Spleen (tissue), 11 donors: ENCODE measurements around the gene EHBP1. TPM values are rescaled to one million over a fixed set of nuclear protein-coding genes. Genes with fewer than 3 reads are reported as not detected.

ENCODE experiments used
- DNase-seq: peaks from one replicate; pipeline ENCODE4 v3.0.0-alpha.2; 2020
- H3K27ac ChIP-seq, 8 donors: fragments of 200-600 bp; sonication (generic) in 7 of 8; 1 replicate in 4 of 8; 2 replicates in 4 of 8; pipeline versions ENCODE4 v1.5.0 to v1.8.0; 2016 to 2021; ENCODE audit warnings: inconsistent platforms in 4 of 8, mild to moderate bottlenecking in 4 of 8, moderate library complexity in 1 of 8
- H3K27me3 ChIP-seq, 7 donors: fragments of 200-600 bp; sonication (generic) in 6 of 7; replicated peaks in 1 of 7; 1 replicate in 4 of 7; 2 replicates in 3 of 7; pipeline versions ENCODE4 v1.5.0 to v1.8.0; 2016 to 2021; ENCODE audit warnings: inconsistent platforms in 3 of 7, mild to moderate bottlenecking in 1 of 7
- H3K36me3 ChIP-seq, 6 donors: fragments of 200-600 bp; sonication (generic) in 5 of 6; 1 replicate in 4 of 6; 2 replicates in 2 of 6; pipeline versions ENCODE4 v1.5.0 to v1.8.0; 2016 to 2021; ENCODE audit warnings: inconsistent platforms in 2 of 6
- H3K4me1 ChIP-seq, 6 donors: fragments of 200-600 bp; sonication (generic) in 5 of 6; 1 replicate in 3 of 6; 2 replicates in 3 of 6; pipeline versions ENCODE4 v1.5.0 to v1.8.0; 2016 to 2021; ENCODE audit warnings: inconsistent platforms in 3 of 6
- H3K4me3 ChIP-seq, 8 donors: fragments of 200-600 bp; sonication (generic) in 7 of 8; 1 replicate in 4 of 8; 2 replicates in 4 of 8; pipeline versions ENCODE4 v1.5.0 to v1.8.0; 2016 to 2021; ENCODE audit warnings: inconsistent platforms in 4 of 8, mild to moderate bottlenecking in 4 of 8, moderate library complexity in 2 of 8
- H3K9me3 ChIP-seq, 8 donors: fragments of 200-600 bp; sonication (generic) in 7 of 8; 1 replicate in 4 of 8; 2 replicates in 4 of 8; pipeline versions ENCODE4 v1.5.0 to v1.8.0; 2016 to 2021; ENCODE audit warnings: inconsistent platforms in 4 of 8
- CTCF ChIP-seq, 11 experiments: fragments of 200-600 bp in 7 of 11; fragments of 450-650 bp in 4 of 11; sonication (generic) in 4 of 11; IDR thresholded peaks in 8 of 11; conservative IDR thresholded peaks in 3 of 11; 1 replicate in 7 of 11; 2 replicates in 4 of 11; pipeline versions ENCODE4 v1.4.0 to v1.8.0; 2016 to 2021; ENCODE audit warnings: antibody characterized with exemption in 11 of 11, inconsistent platforms in 4 of 11, mild to moderate bottlenecking in 1 of 11
- POLR2A ChIP-seq, 3 donors: fragments of 450-650 bp; IDR thresholded peaks; one replicate each; pipeline ENCODE4 v1.5.1; 2017; ENCODE audit warnings: antibody characterized with exemption in 3 of 3, mild to moderate bottlenecking in 1 of 3
- POLR2AphosphoS5 ChIP-seq, 3 donors: sonication (generic); formaldehyde crosslinking; IDR thresholded peaks; one replicate each; pipeline ENCODE4 v1.5.1; 2017; ENCODE audit warnings: antibody characterized with exemption in 3 of 3
- WGBS, 5 donors: extraction: QIAGEN DNeasy Blood & Tissue Kit in 3 of 5; methylation state at CpG; one replicate each; pipeline versions ENCODE4 v1.1.5 to v1.1.7; 2013 to 2018; 5-methylcytosine and 5-hydroxymethylcytosine counted together
- intact Hi-C: fragments of 100-400 bp; cut with DNase I; formaldehyde crosslinking; loops from one replicate; pipeline ENCODE4 v1.15.0; 2023; ENCODE audit warnings: low total_unique reads
- polyA plus RNA-seq, 3 donors: library from polyadenylated mRNA; stranded (reverse); fragments of 200-250 nt; gene quantifications; one replicate each; pipeline ENCODE4 v1.2.1, GENCODE V29; 2013
- total RNA-seq, 7 donors: library from RNA; depleted of rRNA in 3 of 7; stranded (reverse); fragments of >200 nt in 3 of 7; fragmentation: NEBNext Ultra II Directional in 4 of 7; extraction: Animal tissue kit (Norgen Biotek cat#: 25700) in 4 of 7; gene quantifications; one replicate each; pipeline versions ENCODE4 v1.1.0 to v1.2.1, GENCODE V29; 2016 to 2021
- donor health status: healthy with polysubstance abuse.
- donor health status: DM: no; HTN: no; CAD: no; lungs with moderate emphysema.
- donor health status: DM: no; HTN: no; CAD: no.
- donor health status: Bipolar disorder and iron deficiency.
- donor health status: healthy.
- donor health status: DM: no; HTN: no; CAD: no.
- donor health status: DM: yes; HTN: yes; CAD: no.

EHBP1 gene
- total and polyA plus RNA-seq, 10 donors: 5.0 to 44.2 (median 31.7) TPM

- Histone ChIP-seq H3K4me3 (no peak overlapping the region), H3K36me3 (no peaks in the 10 kb centered on the region), H3K9me3 (peaks cover 3 to 21% (median 18%) of the 10 kb centered on the region in 8 donors), H3K27me3 (no peaks in the 10 kb centered on the region), H3K27ac (no peak overlapping the region), H3K4me1 (peaks cover 0 to 7% (median 0%) of the 10 kb centered on the region in 6 donors)
- intact Hi-C loops: no loop called here
- TF ChIP-seq POLR2AphosphoS5 (IDR thresholded peaks at IDR 0.05) (no peak), POLR2A (IDR thresholded peaks at IDR 0.05) (no peak), CTCF (IDR thresholded peaks at IDR 0.05 in 8 of 11, conservative IDR thresholded peaks at IDR 0.05 in 3 of 11) (no peak)
- DNase-seq: no peak
- WGBS, 5 donors: 93 to 99% (median 95%) methylated on average over 3 of the region's 3 CpGs
These were observed 25.8 kb downstream of the EHBP1 start for GRCh38 chr2:62731275-62731674.

GRCh38 chr2:62732262-62732777 lies 26.8 kb downstream of the EHBP1 start:
- Histone ChIP-seq H3K36me3 (no peaks in the 10 kb centered on the region), H3K9me3 (peaks cover 3 to 21% (median 18%) of the 10 kb centered on the region in 8 donors), H3K27ac (no peak overlapping the region), H3K4me3 (no peak overlapping the region), H3K27me3 (no peaks in the 10 kb centered on the region), H3K4me1 (peaks cover 0 to 7% (median 0%) of the 10 kb centered on the region in 6 donors)
- no peak for TF ChIP-seq POLR2A (IDR thresholded peaks at IDR 0.05)
- TF ChIP-seq POLR2AphosphoS5 (IDR thresholded peaks at IDR 0.05): no peak
- no peak for TF ChIP-seq CTCF (IDR thresholded peaks at IDR 0.05 in 8 of 11, conservative IDR thresholded peaks at IDR 0.05 in 3 of 11)
- 91 to 96% (median 93%) methylated on average over 6 of the region's 6 CpGs for WGBS, 5 donors
- no peak for DNase-seq
- intact Hi-C loops: no loop called here

- no peak overlapping the region for H3K27ac ChIP-seq
- no peak overlapping the region for H3K4me3 ChIP-seq
- intact Hi-C loops: no loop called here
- peaks cover 3 to 21% (median 18%) of the 10 kb centered on the region in 8 donors for H3K9me3 ChIP-seq
- DNase-seq: no peak
- H3K4me1 ChIP-seq: peaks cover 0 to 7% (median 0%) of the 10 kb centered on the region in 6 donors
- no peaks in the 10 kb centered on the region for H3K27me3 ChIP-seq
- WGBS, 5 donors: 88 to 100% (median 97%) methylated on average over 1 of the region's 1 CpG
- no peaks in the 10 kb centered on the region for H3K36me3 ChIP-seq
- TF ChIP-seq POLR2AphosphoS5 (IDR thresholded peaks at IDR 0.05): no peak
- TF ChIP-seq POLR2A (IDR thresholded peaks at IDR 0.05): no peak
- no peak for TF ChIP-seq CTCF (IDR thresholded peaks at IDR 0.05 in 8 of 11, conservative IDR thresholded peaks at IDR 0.05 in 3 of 11)
These were observed 28.0 kb downstream of the EHBP1 start for GRCh38 chr2:62733546-62733945.

- H3K27me3 ChIP-seq: no peaks in the 10 kb centered on the region
- H3K36me3 ChIP-seq: no peaks in the 10 kb centered on the region
- no peak overlapping the region for H3K27ac ChIP-seq
- no peak for DNase-seq
- no peak overlapping the region for H3K4me3 ChIP-seq
- WGBS, 5 donors: 70 to 89% (median 85%) methylated on average over 6 of the region's 6 CpGs
- intact Hi-C loops: no loop called here
- TF ChIP-seq POLR2AphosphoS5 (IDR thresholded peaks at IDR 0.05) (no peak), POLR2A (IDR thresholded peaks at IDR 0.05) (no peak), CTCF (IDR thresholded peaks at IDR 0.05 in 8 of 11, conservative IDR thresholded peaks at IDR 0.05 in 3 of 11) (no peak)
- peaks cover 0 to 7% (median 5%) of the 10 kb centered on the region in 8 donors for H3K9me3 ChIP-seq
- H3K4me1 ChIP-seq: peaks cover 0 to 10% (median 1%) of the 10 kb centered on the region in 6 donors
These were observed 31.5 kb downstream of the EHBP1 start for GRCh38 chr2:62736899-62737559.
